ENCODE results near the gene DUSP12. TPM values are rescaled to one million over a fixed set of nuclear protein-coding genes. Genes with fewer than 3 reads are reported as not detected.
A peak's percentile ranks its signal among the peaks of the same experiment; 100 is the strongest.

DUSP12 gene
- total and polyA plus RNA-seq, 10 donors = 17.9 to 39.9 (median 23.3) TPM

GRCh38 chr1:161771161-161771560, 21.6 kb downstream of the DUSP12 start:
- no peak overlapping the region for H3K4me3 ChIP-seq
- no peak for DNase-seq
- no peak for TF ChIP-seq CTCF (IDR thresholded peaks at IDR 0.05 in 8 of 11, conservative IDR thresholded peaks at IDR 0.05 in 3 of 11)
- TF ChIP-seq POLR2A (IDR thresholded peaks at IDR 0.05) = no peak
- TF ChIP-seq POLR2AphosphoS5 (IDR thresholded peaks at IDR 0.05) = no peak
- peaks cover 23 to 97% (median 83%) of the 10 kb centered on the region in 6 donors for H3K4me1 ChIP-seq
- H3K27ac ChIP-seq = peak overlapping the region in 6 of 8 donors; percentile 58 to 89 (median 77)
- H3K36me3 ChIP-seq = peaks cover 0 to 3% (median 0%) of the 10 kb centered on the region in 6 donors
- no peaks in the 10 kb centered on the region for H3K27me3 ChIP-seq (replicated peaks in 1 of 7)
- intact Hi-C loops (cut with DNase I; ENCODE audit: low total_unique reads) = no loop called here
- no peaks in the 10 kb centered on the region for H3K9me3 ChIP-seq
- 24 to 47% (median 26%) methylated on average over 5 of the region's 5 CpGs for WGBS, 5 donors

GRCh38 chr1:161771973-161772372, 22.4 kb downstream of the DUSP12 start:
- WGBS, 5 donors = 66 to 78% (median 66%) methylated on average over 2 of the region's 2 CpGs
- Histone ChIP-seq H3K27me3 (replicated peaks in 1 of 7) (no peaks in the 10 kb centered on the region), H3K4me1 (peaks cover 18 to 100% (median 82%) of the 10 kb centered on the region in 6 donors), H3K36me3 (peaks cover 0 to 3% (median 0%) of the 10 kb centered on the region in 6 donors), H3K27ac (peak overlapping the region in 7 of 8 donors; percentile 51 to 89 (median 75)), H3K9me3 (no peaks in the 10 kb centered on the region), H3K4me3 (peak overlapping the region in 1 of 8 donors; percentile 9)
- intact Hi-C loops (cut with DNase I; ENCODE audit: low total_unique reads) = no loop called here
- TF ChIP-seq POLR2AphosphoS5 (IDR thresholded peaks at IDR 0.05) (no peak), CTCF (IDR thresholded peaks at IDR 0.05 in 8 of 11, conservative IDR thresholded peaks at IDR 0.05 in 3 of 11) (no peak), POLR2A (IDR thresholded peaks at IDR 0.05) (no peak)
- no peak for DNase-seq

DNA sequence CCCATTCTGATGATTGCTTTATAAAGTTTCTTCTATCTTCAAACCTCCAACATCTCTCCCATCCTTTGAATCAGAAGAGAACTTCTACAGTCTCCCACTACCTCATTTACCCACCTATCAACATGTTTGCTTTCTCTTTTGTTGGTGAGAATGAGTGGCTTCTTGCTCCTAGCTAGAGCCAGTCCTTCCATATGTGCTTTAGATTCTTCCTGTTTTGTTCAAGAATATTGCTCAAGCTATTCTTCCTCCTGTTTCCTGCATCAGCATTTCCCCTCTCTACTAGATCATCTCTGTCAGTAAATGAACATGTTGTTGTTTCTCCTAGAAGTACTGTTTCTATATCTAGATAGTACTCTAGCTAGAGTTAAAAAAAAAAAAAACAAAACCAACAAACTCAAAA, 22.8 kb downstream of the DUSP12 start:
- peaks cover 14 to 100% (median 82%) of the 10 kb centered on the region in 6 donors for H3K4me1 ChIP-seq
- H3K27ac ChIP-seq = peak overlapping the region in 7 of 8 donors; percentile 53 to 89 (median 75)
- peak overlapping the region in 1 of 8 donors; percentile 9 for H3K4me3 ChIP-seq
- H3K27me3 ChIP-seq (replicated peaks in 1 of 7) = no peaks in the 10 kb centered on the region
- intact Hi-C loops (cut with DNase I; ENCODE audit: low total_unique reads) = no loop called here
- no peak for DNase-seq
- TF ChIP-seq POLR2AphosphoS5 (IDR thresholded peaks at IDR 0.05) (peak in 1 of 3 donors; percentile 17), POLR2A (IDR thresholded peaks at IDR 0.05) (no peak), CTCF (IDR thresholded peaks at IDR 0.05 in 8 of 11, conservative IDR thresholded peaks at IDR 0.05 in 3 of 11) (no peak)
- H3K9me3 ChIP-seq = no peaks in the 10 kb centered on the region
- H3K36me3 ChIP-seq = peaks cover 0 to 3% (median 0%) of the 10 kb centered on the region in 6 donors

DNA sequence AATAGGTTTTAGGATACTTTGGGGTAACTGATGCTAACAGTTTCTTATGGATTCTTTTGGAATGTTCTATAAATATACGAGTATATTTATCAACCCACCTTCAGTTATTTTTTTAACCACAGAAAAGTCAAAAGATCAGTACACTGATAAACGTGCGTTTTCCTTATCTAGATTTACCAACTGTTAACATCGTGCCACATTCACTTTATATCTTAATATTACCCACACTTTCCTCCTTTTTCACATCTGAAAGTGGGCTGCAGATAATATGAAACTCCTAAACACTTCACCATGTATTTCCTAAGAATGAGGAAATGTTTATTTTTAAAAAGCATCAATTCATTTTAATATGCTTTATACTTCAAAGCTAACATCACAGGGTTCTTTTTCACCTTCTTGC, 24.2 kb downstream of the DUSP12 start:
- H3K27me3 ChIP-seq (replicated peaks in 1 of 7) = no peaks in the 10 kb centered on the region
- peaks cover 5 to 100% (median 81%) of the 10 kb centered on the region in 6 donors for H3K4me1 ChIP-seq
- no peak for DNase-seq
- peaks cover 0 to 3% (median 0%) of the 10 kb centered on the region in 6 donors for H3K36me3 ChIP-seq
- intact Hi-C loops (cut with DNase I; ENCODE audit: low total_unique reads) = no loop called here
- 27 to 55% (median 30%) methylated on average over 4 of the region's 4 CpGs for WGBS, 5 donors
- no peaks in the 10 kb centered on the region for H3K9me3 ChIP-seq
- TF ChIP-seq POLR2AphosphoS5 (IDR thresholded peaks at IDR 0.05) (no peak), CTCF (IDR thresholded peaks at IDR 0.05 in 8 of 11, conservative IDR thresholded peaks at IDR 0.05 in 3 of 11) (no peak), POLR2A (IDR thresholded peaks at IDR 0.05) (no peak)
- H3K4me3 ChIP-seq = no peak overlapping the region
- H3K27ac ChIP-seq = peak overlapping the region in 4 of 8 donors; percentile 67 to 89 (median 84)

All from spleen (tissue), 11 donors.